Measurements from ENCODE around the gene ZNF608.

Gene ZNF608, protein sequence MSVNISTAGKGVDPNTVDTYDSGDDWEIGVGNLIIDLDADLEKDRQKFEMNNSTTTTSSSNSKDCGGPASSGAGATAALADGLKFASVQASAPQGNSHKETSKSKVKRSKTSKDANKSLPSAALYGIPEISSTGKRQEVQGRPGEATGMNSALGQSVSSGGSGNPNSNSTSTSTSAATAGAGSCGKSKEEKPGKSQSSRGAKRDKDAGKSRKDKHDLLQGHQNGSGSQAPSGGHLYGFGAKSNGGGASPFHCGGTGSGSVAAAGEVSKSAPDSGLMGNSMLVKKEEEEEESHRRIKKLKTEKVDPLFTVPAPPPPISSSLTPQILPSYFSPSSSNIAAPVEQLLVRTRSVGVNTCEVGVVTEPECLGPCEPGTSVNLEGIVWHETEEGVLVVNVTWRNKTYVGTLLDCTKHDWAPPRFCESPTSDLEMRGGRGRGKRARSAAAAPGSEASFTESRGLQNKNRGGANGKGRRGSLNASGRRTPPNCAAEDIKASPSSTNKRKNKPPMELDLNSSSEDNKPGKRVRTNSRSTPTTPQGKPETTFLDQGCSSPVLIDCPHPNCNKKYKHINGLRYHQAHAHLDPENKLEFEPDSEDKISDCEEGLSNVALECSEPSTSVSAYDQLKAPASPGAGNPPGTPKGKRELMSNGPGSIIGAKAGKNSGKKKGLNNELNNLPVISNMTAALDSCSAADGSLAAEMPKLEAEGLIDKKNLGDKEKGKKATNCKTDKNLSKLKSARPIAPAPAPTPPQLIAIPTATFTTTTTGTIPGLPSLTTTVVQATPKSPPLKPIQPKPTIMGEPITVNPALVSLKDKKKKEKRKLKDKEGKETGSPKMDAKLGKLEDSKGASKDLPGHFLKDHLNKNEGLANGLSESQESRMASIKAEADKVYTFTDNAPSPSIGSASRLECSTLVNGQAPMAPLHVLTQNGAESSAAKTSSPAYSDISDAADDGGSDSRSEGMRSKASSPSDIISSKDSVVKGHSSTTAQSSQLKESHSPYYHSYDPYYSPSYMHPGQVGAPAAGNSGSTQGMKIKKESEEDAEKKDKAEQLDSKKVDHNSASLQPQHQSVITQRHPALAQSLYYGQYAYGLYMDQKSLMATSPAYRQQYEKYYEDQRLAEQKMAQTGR (N-terminal part only)

GRCh38 chr5:124745928-124746915 lies at the start of gene ZNF608:
Gene ZNF608, minus strand, starts transcription at chr5:124746639. Its CDS starts 1,650 bp downstream, at chr5:124744989.
- no peak for DNase-seq (ENCODE audit: low read depth in 3 of 3)

DNA sequence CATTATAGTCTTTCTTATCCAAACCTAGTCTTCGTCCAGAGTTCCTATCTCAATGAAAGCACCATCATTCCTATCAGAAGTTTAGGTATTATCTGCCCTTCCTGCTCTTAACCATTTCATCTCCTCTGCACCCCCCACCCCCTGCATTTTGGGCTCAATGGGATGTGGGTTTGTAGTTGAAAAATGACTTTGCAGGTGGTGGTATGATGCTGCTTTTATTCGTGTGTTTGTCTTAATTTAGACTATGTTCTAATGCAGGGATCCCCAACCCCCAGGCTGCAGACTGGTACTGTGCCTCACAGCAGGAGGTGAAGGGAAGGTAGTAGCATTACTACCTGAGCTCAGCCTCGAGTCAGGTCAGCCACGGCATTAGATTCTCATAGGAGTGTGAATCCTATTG lies 49.4 kb upstream of the ZNF608 start:
- DNase-seq (ENCODE audit: low read depth in 3 of 3) = no peak

GRCh38 chr5:124790895-124791732 lies 44.7 kb upstream of the ZNF608 start:
- DNase-seq (ENCODE audit: low read depth in 3 of 3) = no peak

DNA sequence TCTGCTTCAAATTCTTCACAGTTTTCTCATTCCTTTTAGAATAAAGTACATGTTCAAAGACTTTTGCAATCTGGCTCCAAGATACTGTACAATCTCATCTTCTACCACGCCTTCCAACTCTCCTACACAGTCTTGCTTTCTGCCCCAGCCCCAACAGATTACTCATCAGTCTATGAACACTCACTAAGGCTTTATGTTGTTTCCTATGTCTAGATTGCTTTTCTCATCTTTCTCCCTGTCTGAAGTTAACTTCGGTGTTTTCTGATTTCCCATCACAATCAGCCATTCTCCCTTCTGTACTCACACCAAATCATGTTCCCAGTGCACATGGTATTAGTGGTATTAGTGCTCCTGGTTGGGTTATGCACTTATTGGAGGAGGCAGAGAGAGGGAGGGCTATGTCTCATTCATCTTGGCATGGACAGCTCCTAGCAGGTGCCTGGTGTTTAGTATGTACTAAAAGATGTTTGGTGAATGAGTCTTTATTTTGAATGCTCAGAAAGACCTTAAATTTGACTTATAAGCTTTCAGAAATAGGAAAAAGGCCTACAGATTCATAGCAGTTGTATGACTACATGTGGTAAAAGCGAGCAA lies 44.0 kb upstream of the ZNF608 start:
- DNase-seq (ENCODE audit: low read depth in 3 of 3) = no peak

DNA sequence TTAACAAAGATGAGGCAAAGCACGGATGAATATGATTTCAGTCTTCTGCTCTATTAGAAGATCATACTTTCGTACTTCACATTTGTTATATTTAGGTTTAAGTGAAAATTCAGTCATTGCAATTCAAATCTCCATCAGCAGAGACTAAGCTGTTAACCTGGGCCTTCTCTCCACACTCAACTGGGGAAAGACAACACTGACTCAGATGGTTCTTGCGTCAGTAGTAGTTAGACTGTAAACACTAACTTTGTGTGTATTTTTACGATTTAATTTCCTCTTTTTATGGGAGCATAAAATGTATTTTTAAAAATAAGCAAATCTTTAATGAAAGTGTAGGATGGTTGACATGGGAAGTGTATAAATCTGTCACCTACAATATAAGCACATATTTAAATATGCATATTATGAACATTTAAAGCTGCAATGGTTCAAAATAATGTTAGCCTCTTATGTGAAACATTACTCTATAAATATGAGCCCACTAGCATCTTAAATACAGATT lies 42.7 kb upstream of the ZNF608 start:
- no peak for DNase-seq (ENCODE audit: low read depth in 3 of 3)

DNA sequence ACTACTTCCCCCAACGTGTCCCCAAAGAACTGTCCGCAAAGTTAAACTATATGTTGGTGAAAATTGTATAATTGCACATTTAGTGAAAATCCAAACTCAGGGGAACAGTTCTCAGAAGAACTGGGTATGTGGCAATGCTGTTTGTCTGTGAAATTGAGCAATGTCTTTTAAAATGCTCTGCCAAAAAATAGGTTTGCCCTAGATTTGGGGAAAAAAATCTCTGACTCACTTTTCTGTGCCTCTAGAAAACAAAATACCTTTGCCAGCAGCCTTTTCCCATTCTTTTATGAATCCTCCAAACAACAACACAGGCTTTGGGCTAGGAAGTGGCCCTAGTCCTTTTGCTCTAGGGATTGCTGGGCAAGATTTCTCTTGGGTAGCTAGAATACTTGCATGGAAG lies 37.4 kb upstream of the ZNF608 start:
- DNase-seq (ENCODE audit: low read depth in 3 of 3) = no peak

GRCh38 chr5:124783285-124783684 lies 36.8 kb upstream of the ZNF608 start:
- DNase-seq (ENCODE audit: low read depth in 3 of 3) = no peak

- DNase-seq (ENCODE audit: low read depth in 3 of 3) = no peak
Measured at GRCh38 chr5:124782262-124782661, 35.8 kb upstream of the ZNF608 start.

DNA sequence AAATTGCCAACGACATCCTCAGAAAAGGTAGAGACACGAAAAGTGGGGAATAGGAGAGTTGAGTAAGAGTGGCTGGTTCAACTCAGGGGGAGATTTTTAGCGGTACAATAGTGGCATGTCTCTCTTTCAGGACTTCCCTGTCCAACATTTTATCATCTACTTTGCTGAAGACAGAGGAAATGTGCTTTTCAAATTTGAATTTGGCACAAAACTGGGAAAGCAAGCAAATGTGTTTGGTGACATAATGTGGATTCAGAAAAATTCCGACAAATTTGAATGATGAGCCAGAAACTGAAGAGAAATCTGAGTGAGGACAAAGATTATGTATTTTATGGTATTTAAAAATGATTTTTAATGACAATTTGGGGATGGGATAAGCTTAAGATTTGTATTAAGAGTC lies 33.6 kb upstream of the ZNF608 start:
- no peak for DNase-seq (ENCODE audit: low read depth in 3 of 3)

DNA sequence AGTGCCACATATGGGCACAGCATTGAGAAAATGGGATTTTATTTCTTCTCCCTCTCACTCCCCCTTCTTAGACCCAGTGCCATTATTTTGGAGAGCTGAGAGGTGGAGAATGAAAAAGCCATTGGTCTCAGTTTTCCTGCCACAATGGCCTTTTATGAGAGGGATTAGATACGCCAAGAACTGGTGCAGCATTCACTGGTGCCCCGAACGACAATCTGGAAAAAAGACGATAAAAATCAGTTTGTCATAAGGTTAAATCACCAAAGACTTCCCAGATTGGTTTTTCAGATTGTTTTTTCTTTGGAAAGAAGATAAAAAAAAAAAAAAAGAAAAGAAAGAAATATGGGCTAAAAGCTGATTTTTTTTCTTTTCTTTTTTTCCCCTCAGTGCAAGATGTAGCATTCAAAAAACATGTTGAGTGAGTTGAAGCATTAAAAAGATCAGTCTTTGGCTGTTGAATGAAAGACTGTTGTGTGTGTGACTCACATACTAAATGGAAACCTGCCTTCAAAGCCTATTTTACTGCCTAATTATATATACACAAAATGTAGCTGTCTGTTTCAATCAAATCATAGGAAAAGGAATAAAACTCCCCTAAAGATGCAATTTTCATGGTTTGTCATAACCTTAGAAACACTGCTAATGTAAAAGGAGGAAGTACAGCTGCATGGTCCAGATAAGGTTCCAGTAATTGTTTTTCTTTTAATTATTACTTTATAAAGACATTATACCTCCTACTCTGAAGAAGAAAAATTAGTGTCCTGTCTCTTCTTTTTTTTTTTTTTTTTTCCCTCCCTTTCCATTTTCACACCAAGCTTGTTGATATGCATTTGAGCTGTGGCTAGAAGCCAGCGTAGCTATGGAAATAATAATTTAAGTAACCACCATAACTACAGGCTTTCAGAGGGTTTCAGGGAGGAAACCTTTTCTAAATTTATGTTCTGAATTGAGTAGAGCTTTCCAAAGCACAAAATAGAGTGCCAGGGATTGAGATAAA lies 27.2 kb upstream of the ZNF608 start:
- no peak for DNase-seq (ENCODE audit: low read depth in 3 of 3)

GRCh38 chr5:124772457-124773200 lies 26.2 kb upstream of the ZNF608 start:
- DNase-seq (ENCODE audit: low read depth in 3 of 3) = no peak

- no peak for DNase-seq (ENCODE audit: low read depth in 3 of 3)
Measured at GRCh38 chr5:124771761-124772160, 25.3 kb upstream of the ZNF608 start.

GRCh38 chr5:124764992-124765611 lies 18.7 kb upstream of the ZNF608 start:
- no peak for DNase-seq (ENCODE audit: low read depth in 3 of 3)

GRCh38 chr5:124764585-124764984 lies 18.1 kb upstream of the ZNF608 start:
- no peak for DNase-seq (ENCODE audit: low read depth in 3 of 3)

GRCh38 chr5:124761010-124761409 lies 14.6 kb upstream of the ZNF608 start:
- DNase-seq (ENCODE audit: low read depth in 3 of 3) = no peak

DNA sequence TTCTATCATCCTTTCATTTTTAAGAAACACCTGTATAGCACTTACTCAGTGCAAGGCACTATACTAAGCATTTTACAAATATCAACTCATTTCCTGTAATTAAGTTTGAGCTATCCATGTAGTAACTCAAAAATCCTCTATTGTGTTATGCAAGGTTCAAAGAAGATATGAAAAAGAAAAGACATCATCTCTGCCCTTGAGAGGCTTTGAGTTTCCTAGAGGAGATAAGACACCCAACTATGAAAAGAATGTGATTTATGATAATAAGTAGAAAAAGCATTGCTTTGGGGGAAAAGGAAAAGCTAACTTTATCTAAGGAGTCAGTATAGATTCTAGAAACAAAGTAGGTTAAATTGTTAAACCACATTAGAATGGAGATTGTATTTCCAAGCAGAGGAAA lies 14.2 kb upstream of the ZNF608 start:
- no peak for DNase-seq (ENCODE audit: low read depth in 3 of 3)

DNA sequence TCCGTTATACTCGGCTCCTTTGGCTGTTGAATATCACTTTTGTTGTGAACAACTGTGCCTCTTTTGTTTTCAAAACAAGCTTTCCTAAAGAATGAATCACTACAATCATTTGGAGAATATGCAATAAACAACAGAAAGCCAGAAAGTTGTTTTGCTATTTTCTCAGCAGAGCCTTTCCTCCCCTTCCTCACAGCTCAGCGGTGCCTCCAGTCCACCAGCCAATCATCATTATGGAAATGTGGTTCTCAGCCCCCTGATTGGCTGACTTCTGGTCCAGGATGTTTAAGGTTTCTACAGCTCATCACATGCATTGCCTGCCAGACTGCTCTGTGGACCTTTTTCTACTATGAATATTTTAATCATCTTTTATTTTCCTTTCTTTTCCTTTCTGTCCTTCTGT lies 9.1 kb upstream of the ZNF608 start:
- DNase-seq (ENCODE audit: low read depth in 3 of 3) = no peak
